Mesenchymal stem cell (in vitro differentiated cells and primary cell): ENCODE results near the gene EGLN3.

Experiments used
- DNase-seq: peaks from one replicate; pipeline ENCODE4 v3.0.0-alpha.2; 2013
- H2AFZ ChIP-seq: one replicate; pipeline ENCODE4 v1.6.1; 2013; ENCODE audit warnings: low read depth, mild to moderate bottlenecking, control low read depth, inconsistent platforms, low read length, moderate library complexity
- H2AK5ac ChIP-seq: 2 replicates; pipeline ENCODE4 v1.6.1; 2013; ENCODE audit warnings: low read length, moderate library complexity, mild to moderate bottlenecking, inconsistent platforms; ENCODE audit not compliant: severe bottlenecking
- H2BK120ac ChIP-seq: one replicate; pipeline ENCODE4 v1.6.1; 2013; ENCODE audit warnings: low read depth, mild to moderate bottlenecking, inconsistent platforms, low read length, moderate library complexity
- H2BK12ac ChIP-seq, 2 experiments: one replicate each; pipeline ENCODE4 v1.6.1; 2013; ENCODE audit warnings: inconsistent platforms in 2 of 2, low read length in 2 of 2, mild to moderate bottlenecking in 2 of 2, moderate library complexity in 2 of 2, control low read depth in 1 of 2
- H2BK15ac ChIP-seq: one replicate; pipeline ENCODE4 v1.6.1; 2013; ENCODE audit warnings: mild to moderate bottlenecking, low read depth, inconsistent platforms; ENCODE audit not compliant: poor library complexity, severe bottlenecking
- H2BK5ac ChIP-seq: 2 replicates; pipeline ENCODE4 v1.6.1; 2013; ENCODE audit warnings: low read depth, mild to moderate bottlenecking, low read length, control low read depth, inconsistent platforms; ENCODE audit not compliant: poor library complexity, severe bottlenecking
- H3K14ac ChIP-seq, 2 experiments: one replicate each; pipeline ENCODE4 v1.6.1; 2013; ENCODE audit warnings: inconsistent platforms in 2 of 2, low read length in 2 of 2, control low read depth in 1 of 2, mild to moderate bottlenecking in 1 of 2, moderate library complexity in 1 of 2
- H3K18ac ChIP-seq, 2 experiments: one replicate each; pipeline ENCODE4 v1.6.1; 2013; ENCODE audit warnings: inconsistent platforms in 2 of 2, low read length in 2 of 2, control low read depth in 1 of 2, low read depth in 1 of 2, mild to moderate bottlenecking in 1 of 2
- H3K23ac ChIP-seq, 2 experiments: one replicate each; pipeline ENCODE4 v1.6.1; 2013; ENCODE audit warnings: inconsistent platforms in 2 of 2, low read length in 2 of 2, mild to moderate bottlenecking in 2 of 2, moderate library complexity in 2 of 2, control low read depth in 1 of 2
- H3K27ac ChIP-seq: 2 replicates; pipeline ENCODE4 v1.5.1; 2013; ENCODE audit warnings: mild to moderate bottlenecking, moderate library complexity, low read length, control low read depth, inconsistent platforms; ENCODE audit not compliant: poor library complexity, severe bottlenecking
- H3K27me3 ChIP-seq, 2 experiments: 2 replicates each; pipeline versions ENCODE4 v1.6.1 to v1.7.0; 2013; ENCODE audit warnings: low read length in 2 of 2, mild to moderate bottlenecking in 2 of 2, moderate library complexity in 2 of 2, control low read depth in 1 of 2, inconsistent platforms in 1 of 2; ENCODE audit not compliant: control insufficient read depth in 1 of 2, insufficient read depth in 1 of 2
- H3K36me3 ChIP-seq, 2 experiments: 2 replicates each; pipeline versions ENCODE4 v1.6.1 to v1.7.0; 2013; ENCODE audit warnings: low read length in 2 of 2, control low read depth in 1 of 2, inconsistent platforms in 1 of 2, low read depth in 1 of 2, mild to moderate bottlenecking in 1 of 2; ENCODE audit not compliant: insufficient read depth in 2 of 2, control insufficient read depth in 1 of 2
- H3K4ac ChIP-seq, 2 experiments: one replicate each; pipeline ENCODE4 v1.6.1; 2013; ENCODE audit warnings: inconsistent platforms in 2 of 2, low read length in 2 of 2, mild to moderate bottlenecking in 2 of 2, moderate library complexity in 2 of 2, control low read depth in 1 of 2, low read depth in 1 of 2
- H3K4me1 ChIP-seq: 2 replicates; pipeline ENCODE4 v1.6.1; 2013; ENCODE audit warnings: low read depth, low read length, control low read depth; ENCODE audit not compliant: control insufficient read depth, insufficient read depth
- H3K4me2 ChIP-seq: 2 replicates; pipeline ENCODE4 v1.6.1; 2013; ENCODE audit warnings: low read length, mild to moderate bottlenecking, inconsistent platforms; ENCODE audit not compliant: poor library complexity, severe bottlenecking
- H3K4me3 ChIP-seq, 2 experiments: 2 replicates each; pipeline versions ENCODE4 v1.5.1 to v1.7.0; 2013; ENCODE audit warnings: low read length in 2 of 2, mild to moderate bottlenecking in 2 of 2, control low read depth in 1 of 2, low read depth in 1 of 2; ENCODE audit not compliant: insufficient read depth in 1 of 2
- H3K79me1 ChIP-seq: replicated peaks from 2 replicates; pipeline ENCODE4 v1.6.1; 2013; ENCODE audit warnings: mild to moderate bottlenecking, control low read depth, low read length, inconsistent platforms; ENCODE audit not compliant: poor library complexity, severe bottlenecking
- H3K9ac ChIP-seq: 2 replicates; pipeline ENCODE4 v1.7.0; 2013; ENCODE audit warnings: mild to moderate bottlenecking, low read length, moderate library complexity
- H3K9me3 ChIP-seq: 2 replicates; pipeline ENCODE4 v1.7.0; 2013; ENCODE audit warnings: mild to moderate bottlenecking, low read length; ENCODE audit not compliant: control insufficient read depth
- H4K8ac ChIP-seq: one replicate; pipeline ENCODE4 v1.6.1; 2013; ENCODE audit warnings: inconsistent platforms, mild to moderate bottlenecking, low read length, moderate library complexity
- H4K91ac ChIP-seq: one replicate; pipeline ENCODE4 v1.6.1; 2013; ENCODE audit warnings: mild to moderate bottlenecking, low read length, inconsistent platforms
- WGBS: methylation state at CpG from one replicate; pipeline ENCODE4 v1.1.7; 2013; ENCODE audit warnings: mixed read lengths; 5-methylcytosine and 5-hydroxymethylcytosine counted together

EGLN3 gene

DNA sequence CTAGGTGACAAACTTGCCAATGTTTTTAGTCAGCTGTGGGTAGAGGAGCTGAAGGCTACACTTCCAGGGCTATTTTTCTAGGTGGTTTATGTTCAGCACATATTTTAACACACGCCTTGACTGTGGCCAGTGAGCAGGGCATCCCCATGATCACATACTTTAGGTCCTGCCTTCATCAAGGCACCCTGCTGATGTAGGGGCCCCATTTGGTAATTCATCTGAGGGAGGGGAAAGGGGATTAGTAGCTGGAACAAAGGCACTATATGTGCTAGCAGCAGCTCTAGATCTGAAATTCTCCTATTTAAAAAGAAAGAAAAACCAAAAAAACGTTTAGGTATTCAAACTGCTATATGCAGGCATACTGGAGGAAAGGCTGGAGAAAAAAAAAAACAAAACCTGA lies 14.5 kb downstream of the EGLN3 start:
- Histone ChIP-seq H3K14ac (no peak overlapping the region), H3K27me3 (no peaks in the 10 kb centered on the region), H4K8ac (no peak overlapping the region), H2BK120ac (no peak overlapping the region), H3K4me3 (no peak overlapping the region), H4K91ac (no peak overlapping the region), H3K9ac (no peak overlapping the region), H3K23ac (no peak overlapping the region), H3K4me1 (no peaks in the 10 kb centered on the region), H3K18ac (no peak overlapping the region), H3K4me2 (no peak overlapping the region), H3K9me3 (no peaks in the 10 kb centered on the region), H2AK5ac (no peak overlapping the region), H2BK15ac (no peak overlapping the region), H3K27ac (no peak overlapping the region), H2AFZ (no peak overlapping the region), H2BK12ac (no peak overlapping the region), H3K36me3 (no peaks in the 10 kb centered on the region), H2BK5ac (no peak overlapping the region), H3K79me1 (no peaks in the 10 kb centered on the region), H3K4ac (no peak overlapping the region)
- no CpG with 5 or more reads among the region's 2 CpGs for WGBS
- no peak for DNase-seq

DNA sequence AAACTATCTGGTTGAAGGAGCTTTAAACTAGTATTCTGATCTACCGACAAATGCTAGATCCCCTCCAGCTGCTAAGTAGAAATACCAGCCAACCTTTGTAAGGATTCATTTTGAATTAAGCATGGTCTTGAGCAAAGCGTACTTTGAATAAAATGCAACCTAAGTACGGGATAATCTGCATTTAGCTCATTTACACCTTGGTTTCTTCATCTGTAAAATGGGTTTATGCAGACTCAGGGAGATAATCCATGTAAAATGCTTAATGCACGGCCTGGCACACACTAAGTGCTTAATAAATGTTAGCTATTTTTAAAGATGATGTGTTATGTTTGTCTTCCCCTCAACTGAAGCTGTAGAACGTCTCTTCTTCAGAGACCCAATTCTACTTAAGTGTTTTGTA lies 15.9 kb downstream of the EGLN3 start:
- Histone ChIP-seq H2BK15ac (no peak overlapping the region), H3K4me1 (no peaks in the 10 kb centered on the region), H3K27ac (no peak overlapping the region), H3K18ac (no peak overlapping the region), H2AFZ (no peak overlapping the region), H3K4me3 (no peak overlapping the region), H2BK12ac (no peak overlapping the region), H3K14ac (no peak overlapping the region), H3K23ac (no peak overlapping the region), H3K4ac (no peak overlapping the region), H3K79me1 (no peaks in the 10 kb centered on the region), H4K91ac (no peak overlapping the region), H3K9me3 (no peaks in the 10 kb centered on the region), H3K9ac (no peak overlapping the region), H3K4me2 (no peak overlapping the region), H3K27me3 (no peaks in the 10 kb centered on the region), H2AK5ac (no peak overlapping the region), H2BK120ac (no peak overlapping the region), H2BK5ac (no peak overlapping the region), H4K8ac (no peak overlapping the region), H3K36me3 (no peaks in the 10 kb centered on the region)
- WGBS = 86% methylated on average over 5 of the region's 5 CpGs
- no peak for DNase-seq

DNA sequence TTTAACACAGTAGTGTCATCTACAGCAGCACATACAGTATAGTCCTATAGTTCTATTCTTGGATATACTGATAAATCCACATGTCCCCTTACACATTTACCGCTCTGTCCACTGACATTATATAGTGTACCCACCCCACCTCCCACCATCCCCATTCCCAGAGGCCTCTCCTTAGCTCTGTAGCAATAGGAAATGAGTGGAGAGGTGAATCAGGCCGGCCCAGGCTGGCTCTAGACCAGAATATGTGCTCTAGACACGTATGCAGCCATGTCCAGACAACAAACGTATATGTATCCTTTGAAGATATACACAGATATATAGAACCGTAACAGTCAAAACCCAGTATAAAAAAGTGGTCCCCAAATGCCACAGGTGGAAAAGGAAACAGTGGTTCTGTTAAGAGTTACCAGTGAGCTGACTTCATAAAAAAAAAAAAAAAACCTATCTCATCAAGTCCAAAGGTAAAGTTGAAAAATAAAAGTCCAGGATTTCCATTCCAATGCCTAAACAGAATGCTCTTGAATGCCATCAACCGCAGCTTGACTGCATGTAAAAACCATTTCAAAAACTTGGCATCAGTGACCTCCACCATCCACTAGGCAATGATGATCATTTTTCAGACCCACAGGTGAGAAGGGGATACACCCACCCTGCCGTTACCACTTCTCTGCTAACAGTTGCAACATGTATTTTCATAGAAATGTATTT lies 16.7 kb downstream of the EGLN3 start:
- Histone ChIP-seq H4K8ac (no peak overlapping the region), H3K14ac (no peak overlapping the region), H3K27me3 (no peaks in the 10 kb centered on the region), H3K9me3 (no peaks in the 10 kb centered on the region), H3K4me3 (no peak overlapping the region), H2AFZ (no peak overlapping the region), H3K18ac (no peak overlapping the region), H3K4me1 (no peaks in the 10 kb centered on the region), H3K36me3 (no peaks in the 10 kb centered on the region), H3K23ac (no peak overlapping the region), H3K4me2 (no peak overlapping the region), H2BK120ac (no peak overlapping the region), H2BK12ac (no peak overlapping the region), H3K27ac (no peak overlapping the region), H3K4ac (no peak overlapping the region), H3K9ac (no peak overlapping the region), H2BK5ac (no peak overlapping the region), H4K91ac (no peak overlapping the region), H3K79me1 (no peaks in the 10 kb centered on the region), H2AK5ac (no peak overlapping the region), H2BK15ac (no peak overlapping the region)
- whole genome bisulfite sequencing = 88% methylated on average over 6 of the region's 7 CpGs
- DNase-seq = no peak

DNA sequence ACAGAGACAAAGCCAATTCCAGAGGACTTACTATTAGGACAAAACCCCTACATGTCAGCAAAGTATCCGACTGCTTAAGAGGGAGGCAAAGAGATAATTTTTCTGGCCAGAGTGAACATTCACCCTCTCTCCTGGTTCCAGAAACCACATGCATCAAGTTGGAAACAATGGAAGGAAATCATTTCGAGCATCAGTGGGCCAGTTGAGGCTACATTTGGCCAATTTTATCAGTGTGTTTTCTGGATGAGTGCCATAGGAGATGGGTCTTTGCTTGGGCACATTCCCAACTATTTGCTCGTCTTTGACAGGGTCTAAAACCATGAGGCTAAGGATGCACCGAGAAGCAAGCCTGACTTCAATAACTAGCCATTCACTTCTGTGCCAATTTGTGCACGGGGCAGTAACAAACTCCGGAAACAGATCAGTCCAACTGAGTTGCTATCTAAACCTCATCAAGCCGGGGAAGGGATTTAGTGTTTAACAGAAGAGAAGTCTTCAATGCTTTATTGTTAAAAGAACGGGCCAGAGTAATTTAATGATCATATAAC lies 17.4 kb downstream of the EGLN3 start:
- H3K9me3 ChIP-seq = no peaks in the 10 kb centered on the region
- no peak for DNase-seq
- H3K4me3 ChIP-seq = no peak overlapping the region
- 77% methylated on average over 4 of the region's 8 CpGs for WGBS
- H3K4me1 ChIP-seq = no peaks in the 10 kb centered on the region
- H3K4ac ChIP-seq = no peak overlapping the region
- no peak overlapping the region for H3K14ac ChIP-seq
- no peak overlapping the region for H3K23ac ChIP-seq
- H3K36me3 ChIP-seq = no peaks in the 10 kb centered on the region
- H2BK12ac ChIP-seq = no peak overlapping the region
- H2BK15ac ChIP-seq = no peak overlapping the region
- H3K4me2 ChIP-seq = no peak overlapping the region
- H2BK5ac ChIP-seq = no peak overlapping the region
- H3K79me1 ChIP-seq = no peaks in the 10 kb centered on the region
- H4K8ac ChIP-seq = no peak overlapping the region
- no peak overlapping the region for H3K18ac ChIP-seq
- no peak overlapping the region for H2BK120ac ChIP-seq
- H4K91ac ChIP-seq = no peak overlapping the region
- no peak overlapping the region for H3K9ac ChIP-seq
- H2AK5ac ChIP-seq = no peak overlapping the region
- H2AFZ ChIP-seq = no peak overlapping the region
- H3K27me3 ChIP-seq = no peaks in the 10 kb centered on the region
- H3K27ac ChIP-seq = no peak overlapping the region
